Caco-2 (cell line): ENCODE data around the gene TCERG1L. TPM values are rescaled to one million over a fixed set of nuclear protein-coding genes. Genes with fewer than 3 reads are reported as not detected.
"Not testable (repeated sequence)": the region's sequence is repeated elsewhere in the genome, so short reads cannot be mapped to it uniquely, and the experiment has no call there.

Experiments
- BruUV-seq: library from RNA; stranded (reverse); fragments of 400-500 nt; replicated peaks from 2 replicates; lab custom pipeline; 2021; lab: Mats Ljungman, UMichigan
- CTCF ChIA-PET: fragments of 300-600 bp; sonication (Branson Sonifier 250); formaldehyde crosslinking; loops from one replicate; lab custom pipeline; 2022; ENCODE audit warnings: antibody characterized with exemption; lab: Charles Lee
- POLR2A ChIA-PET: fragments of 300-600 bp; sonication (Branson Sonifier 250); formaldehyde crosslinking; loops from one replicate; lab custom pipeline; 2022; ENCODE audit warnings: antibody characterized with exemption; lab: Charles Lee
- DNase-seq, 2 experiments: peaks; one replicate each; pipeline versions ENCODE4 v3.0.0 to v3.0.0-alpha.2; 2020 to 2022
- H3K27me3 ChIP-seq: replicated peaks from 2 replicates; pipeline ENCODE4 v1.6.0; 2011; ENCODE audit warnings: low read length; ENCODE audit not compliant: control insufficient read depth, insufficient read depth
- H3K36me3 ChIP-seq: 2 replicates; pipeline ENCODE4 v1.5.1; 2011; ENCODE audit warnings: low read length; ENCODE audit not compliant: control insufficient read depth, insufficient read depth
- H3K4me1 ChIP-seq: fragments of 250-450 bp; sonication (Bioruptor Pico); 2 replicates; pipeline ENCODE4 v1.5.1; 2020; ENCODE audit warnings: mild to moderate bottlenecking
- H3K4me3 ChIP-seq: 2 replicates; pipeline ENCODE4 v1.5.1; 2011; ENCODE audit warnings: low read depth, mild to moderate bottlenecking, control low read depth, low read length
- H3K9me3 ChIP-seq: fragments of 250-450 bp; sonication (Bioruptor Pico); 2 replicates; pipeline ENCODE4 v1.5.1; 2020; ENCODE audit warnings: mild to moderate bottlenecking, moderate library complexity
- H3K27ac Mint-ChIP-seq: one replicate; pipeline ENCODE4 v1.8.0; 2022; ENCODE audit warnings: mixed read lengths; ENCODE audit not compliant: unreplicated experiment
- H3K27me3 Mint-ChIP-seq: one replicate; pipeline ENCODE4 v1.8.0; 2022; ENCODE audit warnings: mixed read lengths; ENCODE audit not compliant: insufficient read depth, unreplicated experiment
- H3K36me3 Mint-ChIP-seq: one replicate; pipeline ENCODE4 v1.8.0; 2022; ENCODE audit warnings: mild to moderate bottlenecking, mixed read lengths; ENCODE audit not compliant: insufficient read depth, unreplicated experiment
- H3K4me1 Mint-ChIP-seq: one replicate; pipeline ENCODE4 v1.8.0; 2022; ENCODE audit warnings: low read depth, mixed read lengths; ENCODE audit not compliant: unreplicated experiment
- H3K4me3 Mint-ChIP-seq: one replicate; pipeline ENCODE4 v1.8.0; 2022; ENCODE audit warnings: mild to moderate bottlenecking, moderate library complexity, mixed read lengths; ENCODE audit not compliant: unreplicated experiment
- H3K9me3 Mint-ChIP-seq: one replicate; pipeline ENCODE4 v1.8.0; 2022; ENCODE audit warnings: mixed read lengths; ENCODE audit not compliant: unreplicated experiment
- CTCF ChIP-seq, 2 experiments: fragments of 200-600 bp in 1 of 2; IDR thresholded peaks; 1 replicate in 1 of 2; 2 replicates in 1 of 2; pipeline versions ENCODE4 v1.5.1 to v1.8.0; 2011 to 2022; ENCODE audit warnings: antibody characterized with exemption in 1 of 2, control low read depth in 1 of 2, inconsistent platforms in 1 of 2, low read depth in 1 of 2, low read length in 1 of 2, mild to moderate bottlenecking in 1 of 2, moderate library complexity in 1 of 2; ENCODE audit not compliant: insufficient read depth in 1 of 2, severe bottlenecking in 1 of 2, unreplicated experiment in 1 of 2
- intact Hi-C: fragments of 100-400 bp; cut with micrococcal nuclease; formaldehyde crosslinking; loops from one replicate; pipeline ENCODE4 v1.10.0; 2022; ENCODE audit not compliant: unreplicated experiment
- total RNA-seq: library from RNA; stranded (reverse); gene quantifications from 2 replicates; pipeline ENCODE4 v1.2.3, GENCODE V29; 2022

The TCERG1L gene
- total RNA-seq, 1 experiment from 2014 or later: not detected

- no peak overlapping the region for H3K4me3 ChIP-seq
- BruUV-seq: no TSS peak
- TF ChIP-seq CTCF (IDR thresholded peaks at IDR 0.05; ENCODE audit: insufficient read depth in 1 of 2, low read depth in 1 of 2, low read length in 1 of 2, severe bottlenecking in 1 of 2, unreplicated experiment in 1 of 2): no peak
- H3K27ac Mint-ChIP-seq: no peak overlapping the region
- H3K4me3 Mint-ChIP-seq: no peak overlapping the region
- H3K9me3 ChIP-seq: no peaks in the 10 kb centered on the region
- H3K27me3 Mint-ChIP-seq: peaks cover 13% of the 10 kb centered on the region
- no peaks in the 10 kb centered on the region for H3K36me3 Mint-ChIP-seq
- H3K4me1 Mint-ChIP-seq: no peaks in the 10 kb centered on the region
- no peaks in the 10 kb centered on the region for H3K36me3 ChIP-seq
- ChIA-PET POLR2A (no interaction called here), CTCF (no interaction called here)
- no peaks in the 10 kb centered on the region for H3K9me3 Mint-ChIP-seq
- no peak for DNase-seq
- no peaks in the 10 kb centered on the region for H3K27me3 ChIP-seq
- no peaks in the 10 kb centered on the region for H3K4me1 ChIP-seq
- intact Hi-C loops: no loop called here
These were observed 12.4 kb upstream of the TCERG1L start for GRCh38 chr10:131323880-131324279.

GRCh38 chr10:131323025-131323424 lies 11.5 kb upstream of the TCERG1L start:
- intact Hi-C loops: no loop called here
- no peak for TF ChIP-seq CTCF (IDR thresholded peaks at IDR 0.05; ENCODE audit: insufficient read depth in 1 of 2, low read depth in 1 of 2, low read length in 1 of 2, severe bottlenecking in 1 of 2, unreplicated experiment in 1 of 2)
- Mint-ChIP-seq H3K27ac (no peak overlapping the region), H3K27me3 (peaks cover 11% of the 10 kb centered on the region), H3K36me3 (no peaks in the 10 kb centered on the region), H3K4me3 (no peak overlapping the region), H3K9me3 (no peaks in the 10 kb centered on the region), H3K4me1 (no peaks in the 10 kb centered on the region)
- Histone ChIP-seq H3K9me3 (no peaks in the 10 kb centered on the region), H3K36me3 (no peaks in the 10 kb centered on the region), H3K27me3 (no peaks in the 10 kb centered on the region), H3K4me3 (no peak overlapping the region), H3K4me1 (no peaks in the 10 kb centered on the region)
- POLR2A ChIA-PET: no interaction called here
- DNase-seq: no peak
- no TSS peak for BruUV-seq
- CTCF ChIA-PET: no interaction called here

GRCh38 chr10:131322575-131322974 lies 11.1 kb upstream of the TCERG1L start:
- H3K4me1 ChIP-seq, CTCF ChIA-PET, BruUV-seq, POLR2A ChIA-PET, H3K27me3 ChIP-seq, H3K36me3 ChIP-seq, H3K4me3 ChIP-seq, H3K27ac Mint-ChIP-seq, intact Hi-C loops, H3K4me1 Mint-ChIP-seq, DNase-seq, H3K4me3 Mint-ChIP-seq, H3K9me3 Mint-ChIP-seq, H3K9me3 ChIP-seq, H3K36me3 Mint-ChIP-seq: not testable (repeated sequence)
- peaks cover 12% of the 10 kb centered on the region for H3K27me3 Mint-ChIP-seq
